Suprapubic skin (tissue), 3 donors: ENCODE data around the gene UVRAG.

Source experiments
- CTCF ChIP-seq, 2 donors: fragments of 200-600 bp in 1 of 2; fragments of 450-650 bp in 1 of 2; sonication (generic) in 1 of 2; IDR thresholded peaks; one replicate each; pipeline ENCODE4 v1.5.1; 2016 to 2019; ENCODE audit warnings: antibody characterized with exemption in 2 of 2, mild to moderate bottlenecking in 1 of 2, moderate library complexity in 1 of 2
- POLR2A ChIP-seq, 2 donors: fragments of 450-650 bp; IDR thresholded peaks; one replicate each; pipeline ENCODE4 v1.6.1; 2017; ENCODE audit warnings: antibody characterized with exemption in 2 of 2, mild to moderate bottlenecking in 2 of 2, moderate library complexity in 2 of 2

- TF ChIP-seq CTCF (IDR thresholded peaks at IDR 0.05) (no peak), POLR2A (IDR thresholded peaks at IDR 0.05) (no peak)
Measured at GRCh38 chr11:75781296-75781695, 33.7 kb upstream of the UVRAG start.
